IMR-90 (cell line): ENCODE results near the gene RER1. TPM values are rescaled to one million over a fixed set of nuclear protein-coding genes. Genes with fewer than 3 reads are reported as not detected.

Source experiments
- ATAC-seq: fragments of 200-7000 bp; cut with Tn5 transposase; 2 replicates; pipeline ENCODE4 v1.9.1; 2020; ENCODE audit warnings: low read depth, mild to moderate bottlenecking, moderate library complexity
- BruUV-seq: library from RNA; stranded (reverse); fragments of 400-500 nt; replicated peaks from 2 replicates; lab custom pipeline; 2021; lab: Mats Ljungman, UMichigan
- CTCF ChIA-PET: fragments of 300-600 bp; formaldehyde crosslinking; extraction: SDS; loops from one replicate; lab custom pipeline; 2021; ENCODE audit warnings: antibody characterized with exemption; lab: Yijun Ruan, JAX
- POLR2A ChIA-PET: fragments of 300-600 bp; sonication (Branson Sonifier 250); formaldehyde crosslinking; loops from one replicate; lab custom pipeline; 2022; ENCODE audit warnings: antibody characterized with exemption; ENCODE audit not compliant: unreplicated experiment; lab: Charles Lee
- DNase-seq: peaks from one replicate; pipeline ENCODE4 v3.0.0; 2013
- H2AFZ ChIP-seq: replicated peaks from 2 replicates; pipeline ENCODE3; 2013; ENCODE audit warnings: low read length, mild to moderate bottlenecking; ENCODE audit not compliant: poor library complexity
- H2AK5ac ChIP-seq: 2 replicates; pipeline ENCODE4 v1.6.1; 2013; ENCODE audit warnings: low read depth, low read length, inconsistent platforms
- H2AK9ac ChIP-seq: replicated peaks from 2 replicates; pipeline ENCODE3; 2013; ENCODE audit warnings: mild to moderate bottlenecking, low read depth, low read length, moderate library complexity; ENCODE audit not compliant: poor library complexity
- H2BK120ac ChIP-seq: 2 replicates; pipeline ENCODE4 v1.6.1; 2013; ENCODE audit warnings: low read depth, low read length, inconsistent platforms
- H2BK15ac ChIP-seq: 3 replicates; pipeline ENCODE4 v1.6.1; 2013; ENCODE audit warnings: low read depth, low read length, inconsistent platforms
- H2BK20ac ChIP-seq: 2 replicates; pipeline ENCODE4 v1.6.1; 2013; ENCODE audit warnings: low read depth, mild to moderate bottlenecking, inconsistent platforms, low read length, moderate library complexity
- H2BK5ac ChIP-seq: 2 replicates; pipeline ENCODE4 v1.6.1; 2013; ENCODE audit warnings: mild to moderate bottlenecking, low read depth, low read length, inconsistent platforms; ENCODE audit not compliant: poor library complexity, severe bottlenecking
- H3K14ac ChIP-seq: replicated peaks from 2 replicates; pipeline ENCODE4 v1.6.1; 2013; ENCODE audit warnings: low read depth, low read length, inconsistent platforms
- H3K18ac ChIP-seq: 2 replicates; pipeline ENCODE4 v1.6.1; 2013; ENCODE audit warnings: low read depth, low read length, control low read depth
- H3K23ac ChIP-seq: 2 replicates; pipeline ENCODE4 v1.6.1; 2013; ENCODE audit warnings: low read depth, low read length, inconsistent platforms
- H3K27ac ChIP-seq: 2 replicates; pipeline ENCODE4 v1.5.1; 2013; ENCODE audit warnings: mild to moderate bottlenecking, control low read depth, low read length; ENCODE audit not compliant: insufficient read depth
- H3K27me3 ChIP-seq: 2 replicates; pipeline ENCODE4 v1.6.1; 2013; ENCODE audit warnings: low read length; ENCODE audit not compliant: control insufficient read depth, insufficient read depth
- H3K36me3 ChIP-seq: 2 replicates; pipeline ENCODE4 v1.6.1; 2013; ENCODE audit warnings: low read length, mixed read lengths; ENCODE audit not compliant: control insufficient read depth, insufficient read depth
- H3K4ac ChIP-seq: 2 replicates; pipeline ENCODE4 v1.6.1; 2013; ENCODE audit warnings: low read depth, low read length, inconsistent platforms
- H3K4me1 ChIP-seq: 2 replicates; pipeline ENCODE4 v1.6.1; 2013; ENCODE audit warnings: low read length, mixed read lengths; ENCODE audit not compliant: control insufficient read depth, insufficient read depth
- H3K4me2 ChIP-seq: 2 replicates; pipeline ENCODE4 v1.6.1; 2013; ENCODE audit warnings: low read depth, mild to moderate bottlenecking, control low read depth, low read length, moderate library complexity
- H3K4me3 ChIP-seq: 2 replicates; pipeline ENCODE4 v1.5.1; 2013; ENCODE audit warnings: low read depth, mild to moderate bottlenecking, control low read depth, low read length, moderate library complexity; ENCODE audit not compliant: insufficient read depth
- H3K56ac ChIP-seq: 2 replicates; pipeline ENCODE4 v1.6.1; 2013; ENCODE audit warnings: low read length, inconsistent platforms; ENCODE audit not compliant: insufficient read depth; ENCODE audit errors: extremely low read depth
- H3K79me1 ChIP-seq, 2 experiments: 2 replicates each; pipeline ENCODE4 v1.6.1; 2013; ENCODE audit warnings: low read length in 2 of 2, inconsistent platforms in 1 of 2, low read depth in 1 of 2
- H3K9ac ChIP-seq: 2 replicates; pipeline ENCODE4 v1.6.1; 2013; ENCODE audit warnings: low read depth, low read length, control low read depth
- H3K9me1 ChIP-seq: 2 replicates; pipeline ENCODE4 v1.6.1; 2013; ENCODE audit warnings: low read length, inconsistent platforms; ENCODE audit not compliant: insufficient read depth
- H3K9me3 ChIP-seq: 2 replicates; pipeline ENCODE4 v1.6.1; 2013; ENCODE audit warnings: low read length; ENCODE audit not compliant: control insufficient read depth, insufficient read depth
- H4K20me1 ChIP-seq: 2 replicates; pipeline ENCODE4 v1.6.1; 2013; ENCODE audit warnings: low read length, inconsistent platforms; ENCODE audit not compliant: insufficient read depth
- H4K5ac ChIP-seq: 2 replicates; pipeline ENCODE4 v1.6.1; 2013; ENCODE audit warnings: mild to moderate bottlenecking, low read depth, low read length, control low read depth
- H4K8ac ChIP-seq, 2 experiments: 2 replicates each; pipeline ENCODE4 v1.6.1; 2013; ENCODE audit warnings: low read depth in 2 of 2, low read length in 2 of 2, control low read depth in 1 of 2, inconsistent platforms in 1 of 2
- H4K91ac ChIP-seq: 2 replicates; pipeline ENCODE4 v1.6.1; 2013; ENCODE audit warnings: low read depth, low read length, inconsistent platforms; ENCODE audit not compliant: insufficient read depth
- CEBPB ChIP-seq: IDR thresholded peaks from 2 replicates; pipeline ENCODE4 v1.6.1; 2012; ENCODE audit warnings: low read depth, low read length, improper control_type of control experiment
- CHD1 ChIP-seq: IDR thresholded peaks from 2 replicates; pipeline ENCODE4 v1.6.1; 2012; ENCODE audit warnings: low read depth, low read length, improper control_type of control experiment
- MAFK ChIP-seq: IDR thresholded peaks from 2 replicates; pipeline ENCODE4 v1.6.1; 2012; ENCODE audit warnings: low read depth, low read length, improper control_type of control experiment
- MXI1 ChIP-seq: IDR thresholded peaks from 2 replicates; pipeline ENCODE4 v1.6.1; 2012; ENCODE audit warnings: low read depth, mild to moderate bottlenecking, low read length, moderate library complexity, borderline replicate concordance
- NFE2L2 ChIP-seq: fragments of 150-350 bp; IDR thresholded peaks from 2 replicates; pipeline ENCODE4 v1.6.1; 2016; ENCODE audit warnings: low read depth, mild to moderate bottlenecking, low read length
- POLR2A ChIP-seq: IDR thresholded peaks from 2 replicates; pipeline ENCODE4 v1.6.1; 2012; ENCODE audit warnings: mild to moderate bottlenecking, low read depth, low read length
- RAD21 ChIP-seq: IDR thresholded peaks from 2 replicates; pipeline ENCODE4 v1.6.1; 2012; ENCODE audit warnings: low read length, improper control_type of control experiment
- SMC3 ChIP-seq: fragments of 150-350 bp; IDR thresholded peaks from 2 replicates; pipeline ENCODE4 v1.6.1; 2016; ENCODE audit warnings: low read depth, mild to moderate bottlenecking, antibody characterized with exemption, low read length, moderate library complexity
- WGBS, 2 experiments: methylation state at CpG; one replicate each; pipeline versions ENCODE4 v1.1.5 to v1.1.7; 2013; ENCODE audit warnings: missing lambda C conversion rate in 2 of 2; ENCODE audit not compliant: insufficient read length in 1 of 2; ENCODE audit errors: extremely low coverage in 2 of 2; 5-methylcytosine and 5-hydroxymethylcytosine counted together
- dilution Hi-C: fragments of 300-500 bp; cut with HindIII; formaldehyde crosslinking; loops from one replicate; pipeline ENCODE4 v1.14.3; 2018; ENCODE audit warnings: low sequenced_read_pairs; ENCODE audit not compliant: unreplicated experiment
- in situ Hi-C: fragments of 300-500 bp; cut with MboI; formaldehyde crosslinking; loops from 3 replicates; pipeline ENCODE4 v1.14.3; 2019; ENCODE audit warnings: low sequenced_read_pairs, inconsistent platforms, mixed read lengths
- intact Hi-C: fragments of 100-400 bp; cut with micrococcal nuclease; formaldehyde crosslinking; loops from 2 replicates; pipeline ENCODE4 v1.10.0; 2022
- polyA plus RNA-seq, 3 experiments: library from polyadenylated mRNA; depleted of rRNA; stranded (reverse); fragments of >200 nt; gene quantifications; 2 replicates each; pipeline ENCODE4 v1.2.3, GENCODE V29; 2012; ENCODE audit warnings: low replicate concordance in 1 of 3
- total RNA-seq: library from RNA; depleted of rRNA; stranded (reverse); fragments of >200 nt; gene quantifications from 2 replicates; pipeline ENCODE4 v1.2.3, GENCODE V29; 2012
- TF ChIP-seq, protein P1 (sequence below): conservative IDR thresholded peaks from 2 replicates; pipeline ENCODE4 v1.5.1; 2012; ENCODE audit warnings: mild to moderate bottlenecking, low read depth, low read length, improper control_type of control experiment
- TF ChIP-seq, protein P2 (sequence below): fragments of 150-350 bp; IDR thresholded peaks from 2 replicates; pipeline ENCODE4 v1.6.1; 2017; ENCODE audit warnings: mild to moderate bottlenecking, antibody characterized with exemption, low read length, low read depth

The RER1 gene
- total and polyA plus RNA-seq, 2 of the 4 experiments (the other 2 are of a cell fraction): 47.1 to 240 TPM

DNA sequence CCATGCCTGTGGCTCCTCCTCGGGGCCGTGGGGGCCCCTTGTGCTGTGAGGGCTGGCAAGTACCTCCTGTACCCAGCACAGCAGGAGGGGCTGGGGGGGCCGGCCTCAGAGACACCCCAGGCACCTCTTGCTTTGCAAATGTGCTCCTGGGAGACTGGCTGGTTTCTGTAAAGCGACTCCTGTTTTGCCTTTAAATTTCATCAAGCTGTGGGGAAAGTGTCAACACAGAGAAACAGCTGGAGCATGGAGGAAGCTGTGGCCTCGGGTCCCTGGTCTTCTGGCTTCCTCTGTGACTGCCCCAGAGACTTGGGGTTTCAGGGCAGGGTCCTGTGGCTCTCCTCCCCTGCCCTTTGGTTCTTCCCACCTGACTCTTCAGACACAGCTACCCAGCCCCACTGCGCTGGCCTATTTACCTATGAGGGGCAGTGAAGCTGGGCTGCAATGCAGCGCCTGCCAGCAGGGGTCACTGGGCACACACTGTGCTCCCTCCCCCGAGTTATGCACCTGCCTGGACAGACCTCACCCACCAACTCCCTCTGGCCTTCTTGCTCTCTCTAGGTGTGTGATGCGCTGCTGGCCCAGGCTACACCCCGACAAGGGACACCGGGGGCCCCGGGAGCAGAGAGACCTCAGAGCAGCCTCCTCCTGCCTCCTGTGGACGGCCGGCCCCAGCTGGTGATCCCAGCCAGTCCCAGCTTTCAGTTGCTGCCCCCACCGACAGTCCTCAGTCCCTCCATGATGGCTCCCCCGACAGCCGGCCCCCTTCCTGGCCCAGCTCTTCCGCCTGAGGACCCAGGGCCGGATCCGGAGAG is 38.3 kb downstream of the RER1 start:
- no peaks in the 10 kb centered on the region for H3K4me1 ChIP-seq
- no peak overlapping the region for H2AK5ac ChIP-seq
- H3K27me3 ChIP-seq: peaks cover 43% of the 10 kb centered on the region
- TF ChIP-seq NFE2L2 (no peak), MAFK (no peak), CHD1 (no peak), SMC3 (peak; percentile 25; the same call in 1 of the 2 replicates), CEBPB (no peak), POLR2A (no peak), MXI1 (no peak), RAD21 (peak; percentile 51)
- TF ChIP-seq, protein P1, sequence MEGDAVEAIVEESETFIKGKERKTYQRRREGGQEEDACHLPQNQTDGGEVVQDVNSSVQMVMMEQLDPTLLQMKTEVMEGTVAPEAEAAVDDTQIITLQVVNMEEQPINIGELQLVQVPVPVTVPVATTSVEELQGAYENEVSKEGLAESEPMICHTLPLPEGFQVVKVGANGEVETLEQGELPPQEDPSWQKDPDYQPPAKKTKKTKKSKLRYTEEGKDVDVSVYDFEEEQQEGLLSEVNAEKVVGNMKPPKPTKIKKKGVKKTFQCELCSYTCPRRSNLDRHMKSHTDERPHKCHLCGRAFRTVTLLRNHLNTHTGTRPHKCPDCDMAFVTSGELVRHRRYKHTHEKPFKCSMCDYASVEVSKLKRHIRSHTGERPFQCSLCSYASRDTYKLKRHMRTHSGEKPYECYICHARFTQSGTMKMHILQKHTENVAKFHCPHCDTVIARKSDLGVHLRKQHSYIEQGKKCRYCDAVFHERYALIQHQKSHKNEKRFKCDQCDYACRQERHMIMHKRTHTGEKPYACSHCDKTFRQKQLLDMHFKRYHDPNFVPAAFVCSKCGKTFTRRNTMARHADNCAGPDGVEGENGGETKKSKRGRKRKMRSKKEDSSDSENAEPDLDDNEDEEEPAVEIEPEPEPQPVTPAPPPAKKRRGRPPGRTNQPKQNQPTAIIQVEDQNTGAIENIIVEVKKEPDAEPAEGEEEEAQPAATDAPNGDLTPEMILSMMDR: peak; percentile 44
- TF ChIP-seq, protein P2, sequence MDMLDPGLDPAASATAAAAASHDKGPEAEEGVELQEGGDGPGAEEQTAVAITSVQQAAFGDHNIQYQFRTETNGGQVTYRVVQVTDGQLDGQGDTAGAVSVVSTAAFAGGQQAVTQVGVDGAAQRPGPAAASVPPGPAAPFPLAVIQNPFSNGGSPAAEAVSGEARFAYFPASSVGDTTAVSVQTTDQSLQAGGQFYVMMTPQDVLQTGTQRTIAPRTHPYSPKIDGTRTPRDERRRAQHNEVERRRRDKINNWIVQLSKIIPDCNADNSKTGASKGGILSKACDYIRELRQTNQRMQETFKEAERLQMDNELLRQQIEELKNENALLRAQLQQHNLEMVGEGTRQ: no peak
- H3K4me3 ChIP-seq: no peak overlapping the region
- peaks cover 5% of the 10 kb centered on the region; the same call in 1 of the 2 replicates for H3K9me3 ChIP-seq
- H3K27ac ChIP-seq: no peak overlapping the region
- H3K56ac ChIP-seq: no peak overlapping the region
- intact Hi-C loops (loop anchor here (5.0 kb wide), 1 partner anchor 117 kb away; no protein-coding TSS in a partner anchor), in situ Hi-C loops (loop anchor here (25.0 kb wide), 1 partner anchor 632 kb away; the partner anchor contains the start of gene PRDM16), dilution Hi-C loops (no loop called here)
- BruUV-seq: no TSS peak
- no peak overlapping the region for H2BK5ac ChIP-seq
- no peak overlapping the region for H2AFZ ChIP-seq
- no peak overlapping the region for H2AK9ac ChIP-seq
- ATAC-seq (no peak), DNase-seq (no peak)
- no peaks in the 10 kb centered on the region; the same call in 1 of the 2 replicates for H4K20me1 ChIP-seq
- H2BK15ac ChIP-seq: no peak overlapping the region
- 70% methylated on average over 7 of the region's 20 CpGs; no CpG with 5 or more reads in 1 of the 2 experiments for WGBS, 2 experiments
- H2BK20ac ChIP-seq: no peak overlapping the region
- no peaks in the 10 kb centered on the region for H3K79me1 ChIP-seq
- H3K23ac ChIP-seq: no peak overlapping the region
- no peak overlapping the region for H3K18ac ChIP-seq
- no peak overlapping the region for H3K4me2 ChIP-seq
- no peak overlapping the region for H3K14ac ChIP-seq
- no peak overlapping the region for H3K4ac ChIP-seq
- H4K91ac ChIP-seq: no peak overlapping the region
- no peak overlapping the region for H4K8ac ChIP-seq
- H3K36me3 ChIP-seq: no peaks in the 10 kb centered on the region
- ChIA-PET POLR2A (no interaction called here), CTCF (interaction anchor here (0.6 to 0.9 kb wide), 2 partner anchors 17 to 116 kb away, joined by 3 read pairs; no protein-coding TSS in a partner anchor)
- no peak overlapping the region for H2BK120ac ChIP-seq
- H4K5ac ChIP-seq: no peak overlapping the region
- no peaks in the 10 kb centered on the region for H3K9me1 ChIP-seq
- no peak overlapping the region for H3K9ac ChIP-seq
